NCI-H146 treated with DMSO at 0.1 percent for 48 hours (cell line): ENCODE data around the gene IGFBPL1.
A peak's percentile ranks its signal among the peaks of the same experiment; 100 is the strongest.

Experiments
- DNase-seq: peaks from one replicate; lab custom pipeline; 2025; ENCODE audit not compliant: unreplicated experiment; lab: John Stamatoyannopoulos, UW

The IGFBPL1 gene

GRCh38 chr9:38432922-38433510 is 8.8 kb upstream of the IGFBPL1 start:
- DNase-seq = peak; percentile 34

DNA sequence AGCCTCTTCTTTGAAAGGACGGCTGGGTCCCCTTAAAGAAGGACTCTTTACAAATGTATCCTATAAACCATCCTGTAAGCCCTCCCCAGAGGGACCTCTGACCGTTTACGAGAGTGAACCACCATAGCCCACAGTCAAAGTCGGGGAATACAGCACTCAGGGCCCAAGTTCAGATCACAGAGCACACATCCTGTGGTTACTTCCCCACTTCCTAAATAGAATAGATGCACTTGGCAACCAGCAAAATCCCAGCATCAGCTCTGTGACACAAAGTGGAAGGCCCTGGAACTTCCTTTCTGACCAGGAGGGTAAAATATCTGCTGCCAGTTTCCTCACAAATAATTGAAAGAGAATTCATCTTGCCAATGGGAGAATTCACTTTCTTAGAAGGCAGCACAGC is 6.9 kb upstream of the IGFBPL1 start:
- no peak for DNase-seq

GRCh38 chr9:38428062-38428461 is 3.8 kb upstream of the IGFBPL1 start:
- no peak for DNase-seq

GRCh38 chr9:38424918-38425317 is 664 bp upstream of the IGFBPL1 start:
- DNase-seq = peak; percentile 9

DNA sequence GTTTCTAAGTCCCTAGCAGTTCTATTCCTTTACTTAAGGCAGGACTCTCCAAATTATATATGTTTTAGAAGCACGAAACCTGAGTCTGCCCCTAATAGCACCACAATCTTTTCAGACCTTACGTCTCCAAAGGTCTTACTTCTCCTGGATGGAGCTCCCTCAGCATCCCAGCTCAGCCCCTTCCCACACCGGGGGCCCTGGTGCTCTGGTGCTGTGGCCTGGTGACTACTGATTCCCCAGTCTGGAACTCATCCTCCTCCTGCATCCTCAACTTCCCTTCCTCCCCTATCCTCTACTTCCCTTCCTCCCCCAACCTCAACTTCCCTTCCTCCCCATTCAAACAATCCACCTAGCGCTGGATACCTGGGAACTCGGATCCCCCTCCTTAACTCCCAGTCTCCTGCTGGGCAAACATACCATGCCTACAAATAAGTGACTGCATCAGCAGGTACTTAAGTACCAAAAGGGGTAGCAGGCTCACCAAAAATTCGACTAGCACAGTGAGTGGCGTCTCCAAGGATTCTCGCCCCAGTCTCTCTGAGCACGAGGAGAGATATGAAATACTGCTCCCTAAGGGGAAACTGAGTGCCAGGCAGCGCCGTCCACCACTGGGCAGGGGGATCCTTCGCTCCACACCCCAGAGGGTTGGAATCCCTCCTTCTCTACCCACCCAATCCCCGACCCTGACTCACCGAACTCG is 831 bp downstream of the IGFBPL1 start:
- no peak for DNase-seq

GRCh38 chr9:38422555-38423260 is 1.5 kb downstream of the IGFBPL1 start:
- no peak for DNase-seq

GRCh38 chr9:38421498-38422211 is 2.6 kb downstream of the IGFBPL1 start:
- DNase-seq = peak; percentile 93

GRCh38 chr9:38419181-38419580 is 5.1 kb downstream of the IGFBPL1 start:
- no peak for DNase-seq

GRCh38 chr9:38418366-38418765 is 5.9 kb downstream of the IGFBPL1 start:
- no peak for DNase-seq

DNA sequence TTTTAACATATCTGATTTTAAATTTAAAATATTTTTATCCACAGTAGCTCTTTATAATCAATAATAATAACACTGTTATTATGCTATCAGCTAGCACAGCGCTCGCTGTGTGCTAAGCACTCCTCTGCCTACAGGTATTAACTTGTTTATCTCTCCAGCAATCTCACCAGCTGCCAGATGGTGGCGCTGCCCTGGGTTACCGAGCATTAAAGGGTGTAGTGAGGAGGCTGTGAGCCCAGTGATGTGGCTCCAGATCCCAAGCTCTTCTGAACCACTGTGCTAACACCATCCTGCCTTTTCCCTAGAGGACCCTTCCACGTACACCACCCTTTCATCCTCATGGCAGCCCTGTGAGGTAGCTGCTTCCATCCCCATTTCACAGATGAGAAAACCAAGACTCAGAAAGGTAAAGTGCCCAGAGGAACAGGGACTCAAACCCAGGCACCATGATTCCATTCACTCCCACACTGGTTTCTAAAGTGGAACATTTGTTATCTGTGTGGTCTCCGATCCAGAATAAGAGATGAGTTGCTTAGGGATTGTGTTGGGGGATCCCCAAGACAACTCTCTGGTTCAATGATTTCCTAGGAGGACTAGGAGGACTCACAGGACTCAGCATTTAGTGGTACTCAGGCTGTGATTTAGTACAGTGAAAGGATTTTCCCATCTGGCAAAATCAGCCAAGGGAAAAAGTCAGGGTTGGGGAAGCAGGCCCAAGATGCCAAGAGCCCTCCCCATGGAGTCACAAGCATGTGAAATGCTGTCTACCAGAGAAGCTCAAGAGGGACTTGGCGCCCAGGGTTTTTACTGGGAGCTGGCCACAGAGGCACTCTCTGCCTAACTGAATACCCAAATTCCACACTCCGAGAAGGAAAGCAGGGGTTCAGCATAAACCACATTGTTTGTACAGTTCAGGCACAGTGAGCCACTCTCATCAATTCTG is 7.0 kb downstream of the IGFBPL1 start:
- peak; percentile 17 for DNase-seq

- DNase-seq = no peak
Measured at GRCh38 chr9:38416461-38416860, 7.8 kb downstream of the IGFBPL1 start.

- no peak for DNase-seq
Measured at GRCh38 chr9:38415856-38416255, 8.4 kb downstream of the IGFBPL1 start.

DNA sequence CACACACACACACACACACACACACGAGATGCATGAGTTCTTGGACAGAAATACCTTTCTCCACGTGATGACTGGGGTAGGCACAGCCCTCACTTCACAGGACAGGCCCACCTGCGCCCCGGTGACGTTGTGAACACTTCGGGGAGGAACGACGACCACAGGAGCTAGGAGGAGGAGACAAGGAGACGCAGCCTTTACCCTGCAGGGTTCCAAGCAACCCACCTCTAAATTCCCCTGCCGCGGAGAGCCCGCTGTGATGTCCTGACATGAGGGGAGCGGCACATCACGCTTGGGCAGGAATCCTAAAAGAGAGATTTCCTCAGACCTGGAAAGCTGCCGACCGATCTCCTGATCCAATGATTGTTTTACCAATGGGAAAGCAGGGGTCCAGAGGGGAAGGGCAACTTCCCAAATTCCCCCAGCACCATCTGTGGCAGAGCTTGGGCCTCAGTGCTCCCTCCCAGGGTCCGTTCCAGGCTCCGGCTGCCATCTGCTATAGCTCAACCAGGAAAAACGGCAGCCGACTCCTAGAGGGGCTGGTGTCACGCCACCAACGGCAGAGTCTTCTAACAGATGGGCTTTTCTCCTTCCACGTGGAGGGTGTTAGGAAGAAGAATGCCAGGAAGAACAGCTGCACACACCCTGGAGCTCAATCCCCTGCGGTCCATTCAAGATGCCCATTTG is 10.1 kb downstream of the IGFBPL1 start:
- no peak for DNase-seq

DNA sequence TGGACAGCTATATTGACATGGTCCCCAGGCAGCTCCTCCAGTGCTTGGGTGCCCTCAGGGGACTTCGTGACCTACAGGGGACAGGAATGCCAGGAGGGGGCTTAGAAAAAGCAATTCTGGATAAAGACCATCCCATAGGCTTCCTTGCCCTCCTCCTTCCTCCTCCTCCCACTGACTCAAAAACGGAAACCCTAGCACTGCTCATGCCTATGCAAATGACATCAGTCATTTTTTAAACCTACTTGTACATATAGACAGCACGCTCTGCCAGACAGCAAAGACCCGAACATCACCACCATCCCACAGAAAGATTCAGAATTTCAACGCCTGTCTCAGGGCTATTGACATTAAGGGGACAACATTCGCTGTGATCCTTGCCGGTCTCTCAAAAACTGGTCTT is 11.0 kb downstream of the IGFBPL1 start:
- no peak for DNase-seq

DNA sequence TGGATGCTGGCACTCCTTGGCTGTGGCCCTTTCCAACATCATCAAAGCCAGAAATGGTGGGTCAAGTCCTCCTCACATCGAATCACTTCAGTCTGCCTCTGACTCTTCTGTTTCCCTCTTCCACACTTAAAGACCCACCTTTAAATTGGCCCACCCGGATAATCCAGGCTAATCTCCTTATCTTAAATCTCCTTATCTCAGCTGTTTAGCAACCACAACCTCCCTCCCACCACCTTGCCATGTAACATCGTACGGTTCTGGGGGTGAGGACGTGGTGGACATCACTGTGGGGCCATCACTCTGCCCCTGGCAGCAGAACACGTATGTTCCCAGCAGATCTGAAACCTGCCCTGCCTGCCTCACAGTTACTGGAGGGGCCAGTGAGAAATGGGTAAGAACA is 11.5 kb downstream of the IGFBPL1 start:
- DNase-seq = no peak

DNA sequence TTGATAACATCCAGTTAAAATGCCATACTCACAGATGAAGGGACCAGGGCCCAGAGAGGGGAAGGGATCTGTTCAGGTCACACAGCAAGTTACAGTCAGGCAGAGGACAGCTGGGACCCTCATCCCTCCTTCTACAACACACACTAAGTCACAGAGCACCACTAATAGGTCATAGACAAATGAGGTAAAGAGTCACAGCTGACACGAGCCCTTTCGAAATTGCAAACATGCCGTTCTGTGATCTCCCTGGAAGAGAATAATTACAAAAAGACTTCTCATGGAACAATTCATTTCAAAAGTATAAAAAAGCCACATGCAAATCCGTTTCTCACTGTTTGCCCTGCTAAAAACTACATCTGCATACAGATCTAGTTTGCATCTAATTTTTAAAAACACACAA is 15.5 kb downstream of the IGFBPL1 start:
- no peak for DNase-seq

DNA sequence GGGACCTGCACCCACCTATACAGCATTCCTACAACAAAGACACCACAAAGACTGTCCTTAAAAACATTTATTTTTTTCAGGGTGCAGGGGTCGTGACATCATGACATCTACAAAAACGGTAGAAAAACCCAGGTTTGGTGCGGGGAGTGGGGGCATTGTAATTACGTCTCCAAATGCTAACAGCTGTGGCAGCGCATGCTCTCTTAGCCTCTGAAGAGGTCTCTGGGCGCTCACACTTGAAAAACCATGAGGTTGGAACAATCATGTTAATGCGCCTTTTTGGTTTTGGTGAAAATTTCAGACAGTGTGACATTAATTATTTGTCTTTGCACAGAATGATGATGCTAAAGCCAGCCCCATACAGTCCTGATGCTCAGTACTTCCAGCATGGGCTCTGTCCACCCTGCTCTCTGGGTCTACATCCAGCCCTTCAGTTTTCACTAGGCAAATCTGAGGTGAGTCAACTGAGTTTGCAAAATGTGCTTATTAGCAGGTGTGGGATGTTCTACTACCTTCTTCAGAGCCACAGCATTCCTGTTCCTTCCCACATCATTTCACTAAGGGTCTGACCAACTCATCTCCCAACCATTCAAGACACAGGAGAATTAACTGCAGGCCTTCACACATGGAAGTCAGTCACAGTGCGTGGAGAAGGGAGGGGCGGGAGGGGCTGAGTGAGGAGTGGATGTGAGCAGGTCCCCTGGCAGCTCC is 17.6 kb downstream of the IGFBPL1 start:
- DNase-seq = no peak

GRCh38 chr9:38405785-38406184 is 18.5 kb downstream of the IGFBPL1 start:
- no peak for DNase-seq

DNA sequence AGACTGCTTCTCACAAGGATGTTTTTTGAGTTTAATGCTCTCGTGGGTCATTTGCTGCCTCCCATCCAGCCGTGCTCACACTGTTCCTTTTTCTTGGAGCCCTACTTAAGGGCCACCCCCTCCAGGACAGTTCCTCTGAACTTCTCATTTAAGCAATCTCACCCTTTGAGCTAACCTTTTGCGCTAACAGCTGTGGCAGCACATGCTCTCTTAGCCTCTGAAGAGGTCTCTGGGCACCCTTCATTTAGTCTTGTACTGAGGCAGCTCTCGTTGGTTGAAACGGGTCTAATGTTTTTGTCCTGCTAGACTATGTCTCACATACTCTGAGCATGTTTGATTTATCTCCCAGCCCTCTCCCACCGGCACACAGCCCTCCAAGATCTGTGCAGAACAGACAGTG is 19.9 kb downstream of the IGFBPL1 start:
- no peak for DNase-seq
